Measurements from ENCODE around the gene CHST9. TPM values are rescaled to one million over a fixed set of nuclear protein-coding genes. Genes with fewer than 3 reads are reported as not detected.

The CHST9 gene
- polyA plus RNA-seq, 3 donors: not detected

DNA sequence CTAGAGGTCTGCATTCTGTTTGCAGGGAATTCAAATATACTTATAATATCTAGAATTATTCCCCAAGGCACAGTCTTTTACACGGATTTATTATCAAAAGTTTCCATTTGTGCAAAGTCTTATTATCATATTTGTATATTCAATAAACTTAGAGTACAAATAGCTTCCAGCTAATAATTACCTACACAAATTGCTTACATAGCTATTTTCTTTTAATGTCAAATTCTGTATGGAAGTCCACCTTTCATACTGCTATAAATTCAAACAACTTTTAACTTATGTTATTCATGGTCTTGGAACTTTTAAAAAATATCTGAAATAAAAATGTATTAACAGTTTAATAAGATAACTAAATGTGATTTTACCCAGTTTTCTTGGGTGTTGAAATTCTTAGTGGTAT is 13.1 kb downstream of the CHST9 start:
- Mint-ChIP-seq H3K36me3 (no peaks in the 10 kb centered on the region), H3K4me1 (no peaks in the 10 kb centered on the region), H3K4me3 (no peak overlapping the region), H3K27me3 (ENCODE audit: low read depth in 3 of 3) (peaks cover 2 to 4% (median 2%) of the 10 kb centered on the region in 3 donors), H3K27ac (no peak overlapping the region), H3K9me3 (peaks cover 0 to 3% (median 0%) of the 10 kb centered on the region in 7 donors)
- no CpG with 5 or more reads among the region's 1 CpG for WGBS (ENCODE audit: insufficient coverage)
- Histone ChIP-seq H4K20me1 (ENCODE audit: insufficient read depth, low read length) (no peaks in the 10 kb centered on the region), H3K36me3 (replicated peaks in 1 of 2; ENCODE audit: control insufficient read depth in 1 of 2, insufficient read depth in 2 of 2, low read length in 2 of 2) (no peaks in the 10 kb centered on the region), H3K27me3 (ENCODE audit: control insufficient read depth in 2 of 2, insufficient read depth in 2 of 2, low read length in 2 of 2) (no peaks in the 10 kb centered on the region), H3K4me1 (ENCODE audit: control insufficient read depth in 1 of 2, insufficient read depth in 2 of 2, low read length in 2 of 2) (no peaks in the 10 kb centered on the region), H3K9ac (ENCODE audit: insufficient read depth, low read length, poor library complexity, severe bottlenecking) (no peak overlapping the region), H3K9me3 (replicated peaks in 1 of 2; ENCODE audit: control insufficient read depth in 1 of 2, insufficient read depth in 1 of 2, low read length in 2 of 2) (no peaks in the 10 kb centered on the region), H2AFZ (ENCODE audit: insufficient read depth, low read depth, low read length, poor library complexity, severe bottlenecking) (no peak overlapping the region), H3K4me2 (replicated peaks; ENCODE audit: extremely low read depth, low read length, poor library complexity, severe bottlenecking) (no peak overlapping the region), H3K4me3 (replicated peaks in 1 of 3; ENCODE audit: low read depth in 2 of 3, low read length in 3 of 3) (no peak overlapping the region), H3K79me2 (ENCODE audit: insufficient read depth, low read length) (no peaks in the 10 kb centered on the region), H3K27ac (ENCODE audit: low read depth in 1 of 2, low read length in 2 of 2) (no peak overlapping the region)
- no peak for DNase-seq
- intact Hi-C loops (cut with micrococcal nuclease): no loop called here
- TF ChIP-seq CTCF (IDR thresholded peaks at IDR 0.05): no peak

GRCh38 chr18:27165412-27165811 is 19.7 kb downstream of the CHST9 start:
- peaks cover 0 to 15% (median 2%) of the 10 kb centered on the region in 7 donors for H3K9me3 Mint-ChIP-seq
- no peak overlapping the region for H3K27ac Mint-ChIP-seq
- H3K4me3 ChIP-seq (replicated peaks in 1 of 3; ENCODE audit: low read depth in 2 of 3, low read length in 3 of 3): no peak overlapping the region
- no peaks in the 10 kb centered on the region for H3K4me1 Mint-ChIP-seq
- H3K9me3 ChIP-seq (replicated peaks in 1 of 2; ENCODE audit: control insufficient read depth in 1 of 2, insufficient read depth in 1 of 2, low read length in 2 of 2): peaks cover 0 to 5% of the 10 kb centered on the region in 2 donors
- H3K36me3 ChIP-seq (replicated peaks in 1 of 2; ENCODE audit: control insufficient read depth in 1 of 2, insufficient read depth in 2 of 2, low read length in 2 of 2): no peaks in the 10 kb centered on the region
- H3K79me2 ChIP-seq (ENCODE audit: insufficient read depth, low read length): no peaks in the 10 kb centered on the region
- H3K4me2 ChIP-seq (replicated peaks; ENCODE audit: extremely low read depth, low read length, poor library complexity, severe bottlenecking): no peak overlapping the region
- no peak overlapping the region for H3K4me3 Mint-ChIP-seq
- H3K27ac ChIP-seq (ENCODE audit: low read depth in 1 of 2, low read length in 2 of 2): no peak overlapping the region
- H3K36me3 Mint-ChIP-seq: no peaks in the 10 kb centered on the region
- no peak overlapping the region for H2AFZ ChIP-seq (ENCODE audit: insufficient read depth, low read depth, low read length, poor library complexity, severe bottlenecking)
- intact Hi-C loops (cut with micrococcal nuclease): no loop called here
- peaks cover 2 to 4% (median 3%) of the 10 kb centered on the region in 3 donors for H3K27me3 Mint-ChIP-seq (ENCODE audit: low read depth in 3 of 3)
- no peaks in the 10 kb centered on the region for H4K20me1 ChIP-seq (ENCODE audit: insufficient read depth, low read length)
- no CpG with 5 or more reads among the region's 1 CpG for WGBS (ENCODE audit: insufficient coverage)
- no peaks in the 10 kb centered on the region for H3K27me3 ChIP-seq (ENCODE audit: control insufficient read depth in 2 of 2, insufficient read depth in 2 of 2, low read length in 2 of 2)
- no peak overlapping the region for H3K9ac ChIP-seq (ENCODE audit: insufficient read depth, low read length, poor library complexity, severe bottlenecking)
- TF ChIP-seq CTCF (IDR thresholded peaks at IDR 0.05): no peak
- H3K4me1 ChIP-seq (ENCODE audit: control insufficient read depth in 1 of 2, insufficient read depth in 2 of 2, low read length in 2 of 2): no peaks in the 10 kb centered on the region
- no peak for DNase-seq
